Left lung (tissue), 10 donors: ENCODE measurements around the gene CLDND1. TPM values are rescaled to one million over a fixed set of nuclear protein-coding genes. Genes with fewer than 3 reads are reported as not detected.

Experiments used
- ATAC-seq: fragments of 200-7000 bp; cut with Tn5 transposase; one replicate; pipeline ENCODE4 v1.9.1; 2020; ENCODE audit warnings: moderate library complexity
- DNase-seq, 4 donors: peaks; one replicate each; pipeline ENCODE4 v3.0.0-alpha.2; 2013 to 2020
- H3K27ac ChIP-seq, 2 donors: fragments of 200-600 bp; sonication (generic) in 1 of 2; one replicate each; pipeline versions ENCODE4 v1.5.0 to v1.8.0; 2020 to 2021
- H3K27me3 ChIP-seq, 2 donors: fragments of 200-600 bp; sonication (generic) in 1 of 2; one replicate each; pipeline versions ENCODE4 v1.5.0 to v1.8.0; 2020 to 2021
- H3K36me3 ChIP-seq, 2 donors: fragments of 200-600 bp; sonication (generic) in 1 of 2; one replicate each; pipeline versions ENCODE4 v1.5.0 to v1.8.0; 2020 to 2021
- H3K4me1 ChIP-seq, 2 donors: fragments of 200-600 bp; one replicate each; pipeline ENCODE4 v1.8.0; 2021
- H3K4me3 ChIP-seq, 2 donors: fragments of 200-600 bp; sonication (generic) in 1 of 2; one replicate each; pipeline versions ENCODE4 v1.5.0 to v1.8.0; 2020 to 2021; ENCODE audit warnings: mild to moderate bottlenecking in 1 of 2
- H3K9me3 ChIP-seq, 2 donors: fragments of 200-600 bp; sonication (generic) in 1 of 2; one replicate each; pipeline versions ENCODE4 v1.5.0 to v1.8.0; 2020 to 2021
- CTCF ChIP-seq, 2 donors: fragments of 200-600 bp; sonication (generic) in 1 of 2; IDR thresholded peaks; one replicate each; pipeline versions ENCODE4 v1.5.0 to v1.8.0; 2021; ENCODE audit warnings: antibody characterized with exemption in 2 of 2
- intact Hi-C, 2 donors: fragments of 100-400 bp; cut with DNase I; formaldehyde crosslinking; loops; one replicate each; pipeline versions ENCODE4 v1.11.2 to v1.14.2; 2022
- polyA plus RNA-seq, 6 donors: library from polyadenylated mRNA; unstranded; fragments of 120-200 nt; gene quantifications; one replicate each; pipeline ENCODE4 v1.2.1, GENCODE V29; 2013; ENCODE audit not compliant: insufficient read length in 6 of 6
- total RNA-seq, 2 donors: library from RNA; stranded (reverse); fragmentation: NEBNext Ultra II Directional; extraction: Animal tissue kit (Norgen Biotek cat#: 25700); gene quantifications; one replicate each; pipeline ENCODE4 v1.2.1, GENCODE V29; 2021
- donor health status: DM: no; HTN: yes; CAD: no.
- donor health status: DM: no; HTN: no; CAD: no.

Gene CLDND1
- total and polyA plus RNA-seq, 8 donors: 74.8 to 187 (median 137) TPM

GRCh38 chr3:98483626-98484025, 39.1 kb downstream of the CLDND1 start:
- intact Hi-C loops: no loop called here
- Histone ChIP-seq H3K27me3 (no peaks in the 10 kb centered on the region), H3K27ac (no peak overlapping the region), H3K36me3 (no peaks in the 10 kb centered on the region), H3K4me1 (no peaks in the 10 kb centered on the region), H3K4me3 (no peak overlapping the region), H3K9me3 (peaks cover 0 to 47% of the 10 kb centered on the region in 2 donors)
- ATAC-seq: no peak
- TF ChIP-seq CTCF (IDR thresholded peaks at IDR 0.05): no peak
- no peak for DNase-seq

- ATAC-seq: no peak
- no peak for TF ChIP-seq CTCF (IDR thresholded peaks at IDR 0.05)
- Histone ChIP-seq H3K27me3 (no peaks in the 10 kb centered on the region), H3K36me3 (no peaks in the 10 kb centered on the region), H3K4me1 (no peaks in the 10 kb centered on the region), H3K4me3 (no peak overlapping the region), H3K9me3 (peaks cover 0 to 49% of the 10 kb centered on the region in 2 donors), H3K27ac (no peak overlapping the region)
- no peak for DNase-seq
- intact Hi-C loops: no loop called here
Measured at GRCh38 chr3:98482717-98483482, 39.8 kb downstream of the CLDND1 start.

Other genes starting within 250 kb of the CLDND1 start
- gene OR5H2, start 240.4 kb downstream of the CLDND1 start, total RNA-seq: not detected
- gene OR5H2, start 240.4 kb downstream of the CLDND1 start, polyA plus RNA-seq: not detected
- not detected for gene OR5K4, start 169.0 kb downstream of the CLDND1 start, total RNA-seq
- gene OR5K4, start 169.0 kb downstream of the CLDND1 start, polyA plus RNA-seq: not detected
- gene OR5K3, start 132.2 kb downstream of the CLDND1 start, total RNA-seq: not detected
- not detected for gene OR5K3, start 132.2 kb downstream of the CLDND1 start, polyA plus RNA-seq
- gene OR5K1, start 59.7 kb downstream of the CLDND1 start, total RNA-seq: not detected
- gene OR5K1, start 59.7 kb downstream of the CLDND1 start, polyA plus RNA-seq: under 1 TPM in 1 of 6 donors, not detected in 5; 0.12 TPM
- gene OR5K2, start 25.2 kb downstream of the CLDND1 start, total RNA-seq: not detected
- gene OR5K2, start 25.2 kb downstream of the CLDND1 start, polyA plus RNA-seq: under 1 TPM; 0.17 to 0.97 (median 0.46) TPM
- under 1 TPM in 1 of 2 donors, not detected in 1; 0.58 TPM for gene GPR15, start 9.1 kb upstream of the CLDND1 start, total RNA-seq
- gene GPR15, start 9.1 kb upstream of the CLDND1 start, polyA plus RNA-seq: not detected
- gene CPOX, start 70.7 kb upstream of the CLDND1 start, total RNA-seq: 10 to 100 TPM; 15.0 to 21.3 TPM
- gene CPOX, start 70.7 kb upstream of the CLDND1 start, polyA plus RNA-seq: 10 to 100 TPM; 24.3 to 33.6 (median 29.9) TPM
- gene ST3GAL6, start 240.4 kb upstream of the CLDND1 start, total RNA-seq: 10 to 100 TPM; 10.9 to 30.8 TPM
- 10 to 100 TPM; 13.8 to 23.0 (median 18.8) TPM for gene ST3GAL6, start 240.4 kb upstream of the CLDND1 start, polyA plus RNA-seq